Astrocyte of the cerebellum (primary cell): ENCODE data around the gene POFUT2.

Experiments used
- DNase-seq: peaks from one replicate; pipeline ENCODE4 v3.0.0-alpha.2; 2011; ENCODE audit warnings: low read depth
- H3K4me3 ChIP-seq: 2 replicates; pipeline ENCODE4 v1.5.1; 2011; ENCODE audit warnings: mild to moderate bottlenecking, low read depth, low read length, moderate library complexity
- CTCF ChIP-seq: IDR thresholded peaks from 2 replicates; pipeline ENCODE4 v1.5.1; 2012; ENCODE audit warnings: low read length, low read depth, moderate library complexity, mild to moderate bottlenecking; ENCODE audit errors: missing control alignments
- in situ Hi-C: cut with HindIII; loops from 2 replicates; pipeline ENCODE4 v1.10.0; 2017; ENCODE audit warnings: low sequenced_read_pairs

The POFUT2 gene

DNA sequence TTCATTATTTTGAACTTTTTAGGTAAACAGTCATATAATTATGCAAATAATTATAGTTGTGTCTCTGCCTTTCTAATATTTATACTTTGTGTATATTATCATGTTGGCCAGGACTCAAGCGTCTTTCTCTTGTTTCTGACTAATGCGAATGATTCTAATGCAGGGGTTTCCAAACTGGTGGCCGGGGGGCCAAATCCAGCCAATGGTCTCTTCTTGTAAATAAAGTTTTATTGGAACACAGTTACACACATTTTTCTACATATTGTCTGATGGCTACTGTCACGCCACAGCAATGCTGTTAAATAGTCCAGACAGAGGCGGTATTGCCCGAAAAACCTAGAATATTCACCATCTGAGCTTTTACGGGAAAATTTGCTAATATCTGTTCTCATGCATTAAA, 8.9 kb upstream of the POFUT2 start:
- DNase-seq = no peak
- in situ Hi-C loops = no loop called here
- TF ChIP-seq CTCF = no peak

GRCh38 chr21:45295576-45296365, 8.1 kb upstream of the POFUT2 start:
- no peak overlapping the region for H3K4me3 ChIP-seq
- TF ChIP-seq CTCF = no peak
- in situ Hi-C loops = no loop called here
- no peak for DNase-seq

More for the DNA sequence above, 8.9 kb upstream of the POFUT2 start:
- no peak overlapping the region for H3K4me3 ChIP-seq

DNA sequence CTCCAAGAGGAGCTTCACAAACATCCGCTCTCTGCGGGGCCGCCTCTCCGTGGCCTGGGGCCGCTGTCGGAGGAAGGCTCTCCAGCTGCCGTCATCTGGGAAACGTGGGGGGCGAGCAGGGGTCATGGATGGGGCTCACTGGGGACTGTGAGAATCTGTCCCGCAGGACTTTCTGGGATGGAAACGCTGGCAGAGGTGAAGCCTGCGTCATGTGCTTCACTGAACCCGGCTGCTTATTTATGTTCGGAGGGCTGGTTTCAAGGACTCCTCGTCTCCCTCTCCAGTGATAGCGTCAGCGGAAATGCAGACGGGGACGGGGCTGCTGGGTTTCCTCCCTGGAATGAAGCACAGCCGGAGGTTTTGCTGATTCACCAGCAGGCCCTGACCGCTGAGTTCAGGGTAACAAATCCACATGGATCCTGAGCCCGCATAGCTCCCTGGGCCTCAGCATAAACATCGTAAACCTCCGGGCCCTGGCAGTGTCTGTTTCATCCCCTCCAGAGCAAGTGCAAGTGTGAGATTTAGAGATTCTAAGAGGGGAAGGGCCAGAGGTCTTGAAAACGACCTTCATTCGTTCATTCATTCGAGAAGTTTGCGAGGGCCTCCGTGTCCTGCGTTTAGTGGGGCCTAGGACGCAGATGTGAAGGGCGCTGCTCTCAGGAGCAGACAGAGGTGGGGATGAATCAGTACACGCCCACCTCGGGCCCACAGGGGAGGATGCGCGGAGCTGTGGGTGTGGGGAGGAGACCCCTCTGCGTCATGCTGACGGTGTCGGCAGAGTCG, 7.0 kb upstream of the POFUT2 start:
- in situ Hi-C loops = no loop called here
- peak; percentile 97 for DNase-seq
- no peak overlapping the region for H3K4me3 ChIP-seq
- TF ChIP-seq CTCF = no peak

DNA sequence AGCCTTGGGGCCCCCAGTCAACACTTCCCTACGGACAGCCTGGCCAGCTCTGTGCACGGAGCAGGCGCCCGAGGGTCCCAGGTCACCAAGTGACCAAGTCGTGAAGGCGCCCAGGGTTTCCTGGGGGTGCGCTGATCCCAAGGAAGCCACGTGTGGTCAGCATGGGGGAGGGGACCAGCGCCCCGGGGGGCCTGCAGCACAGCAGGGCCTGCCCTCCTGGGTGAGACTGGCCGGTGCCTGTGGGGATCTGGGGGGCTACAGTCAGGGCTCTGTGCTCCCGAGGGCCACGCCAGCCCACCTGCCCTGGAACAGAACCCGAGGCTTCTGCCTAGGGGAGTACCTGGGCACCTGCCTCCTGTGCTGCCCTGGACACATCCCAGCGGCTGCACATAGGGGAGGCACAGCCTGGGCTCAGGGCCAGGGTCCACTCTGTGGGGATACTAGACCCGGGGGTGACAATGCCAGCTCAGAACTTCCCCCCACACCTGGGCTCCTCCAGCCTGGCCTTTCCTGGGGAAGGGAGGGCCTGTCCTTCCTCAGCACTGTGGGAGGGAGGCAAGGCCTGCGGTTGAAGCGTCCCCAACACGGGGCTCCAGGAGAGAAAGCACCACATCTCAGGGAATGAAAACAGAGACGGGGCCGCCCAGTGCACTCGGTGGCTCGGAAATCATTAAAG, 6.2 kb upstream of the POFUT2 start:
- no peak overlapping the region for H3K4me3 ChIP-seq
- in situ Hi-C loops = no loop called here
- no peak for TF ChIP-seq CTCF
- DNase-seq = no peak

GRCh38 chr21:45293220-45293725, 5.6 kb upstream of the POFUT2 start:
- no peak for TF ChIP-seq CTCF
- no peak for DNase-seq
- in situ Hi-C loops = no loop called here
- no peak overlapping the region for H3K4me3 ChIP-seq
